Fibroblast of lung (primary cell): ENCODE results near the gene MRTFA. TPM values are rescaled to one million over a fixed set of nuclear protein-coding genes. Genes with fewer than 3 reads are reported as not detected.

ENCODE experiments used
- DNase-seq, 2 donors: peaks; one replicate each; pipeline versions ENCODE4 v3.0.0 to v3.0.0-alpha.2; 2010; ENCODE audit warnings: low read depth in 2 of 2
- H2AFZ ChIP-seq: 2 replicates; pipeline ENCODE4 v1.5.1; 2012; ENCODE audit warnings: low read length, control low read depth, inconsistent platforms
- H3K27ac ChIP-seq: 2 replicates; pipeline ENCODE4 v1.5.1; 2011; ENCODE audit warnings: low read length, control low read depth; ENCODE audit not compliant: insufficient read depth
- H3K27me3 ChIP-seq: 2 replicates; pipeline ENCODE4 v1.5.1; 2011; ENCODE audit warnings: mild to moderate bottlenecking, low read length; ENCODE audit not compliant: control insufficient read depth, insufficient read depth
- H3K36me3 ChIP-seq: 2 replicates; pipeline ENCODE4 v1.5.1; 2011; ENCODE audit warnings: low read length; ENCODE audit not compliant: control insufficient read depth, insufficient read depth
- H3K4me1 ChIP-seq: 2 replicates; pipeline ENCODE4 v1.5.1; 2011; ENCODE audit warnings: low read length; ENCODE audit not compliant: control insufficient read depth, insufficient read depth; ENCODE audit errors: extremely low read depth
- H3K4me2 ChIP-seq: 2 replicates; pipeline ENCODE4 v1.5.1; 2011; ENCODE audit warnings: low read length, control low read depth; ENCODE audit not compliant: insufficient read depth; ENCODE audit errors: extremely low read depth
- H3K4me3 ChIP-seq, 4 experiments: fragments of 200-600 bp in 1 of 4; sonication (generic) in 1 of 4; replicated peaks in 1 of 4; 2 replicates each; pipeline ENCODE4 v1.5.1; 2011 to 2016; ENCODE audit warnings: low read length in 4 of 4, low read depth in 3 of 4, mild to moderate bottlenecking in 3 of 4, control low read depth in 2 of 4, inconsistent platforms in 1 of 4, mixed read lengths in 1 of 4; ENCODE audit not compliant: insufficient read depth in 1 of 4; ENCODE audit errors: control extremely low read depth in 1 of 4
- H3K79me2 ChIP-seq: 2 replicates; pipeline ENCODE4 v1.5.1; 2012; ENCODE audit warnings: mild to moderate bottlenecking, low read length, inconsistent platforms; ENCODE audit not compliant: control insufficient read depth, insufficient read depth
- H3K9ac ChIP-seq: 2 replicates; pipeline ENCODE4 v1.5.1; 2011; ENCODE audit warnings: mild to moderate bottlenecking, low read length, control low read depth; ENCODE audit not compliant: insufficient read depth
- H3K9me3 ChIP-seq: 2 replicates; pipeline ENCODE4 v1.5.1; 2012; ENCODE audit warnings: low read depth, low read length; ENCODE audit not compliant: control insufficient read depth, insufficient read depth
- H4K20me1 ChIP-seq: 2 replicates; pipeline ENCODE4 v1.5.1; 2011; ENCODE audit warnings: low read length; ENCODE audit not compliant: control insufficient read depth, insufficient read depth; ENCODE audit errors: extremely low read depth
- CTCF ChIP-seq, 2 donors: IDR thresholded peaks in 1 of 2; conservative IDR thresholded peaks in 1 of 2; 1 replicate in 1 of 2; 2 replicates in 1 of 2; pipeline ENCODE4 v1.5.1; 2011 to 2012; ENCODE audit warnings: low read length in 2 of 2, control low read depth in 1 of 2, inconsistent platforms in 1 of 2, low read depth in 1 of 2, mild to moderate bottlenecking in 1 of 2
- EZH2 ChIP-seq: IDR thresholded peaks from 2 replicates; pipeline ENCODE4 v1.5.1; 2012; ENCODE audit warnings: low read length, control low read depth, mild to moderate bottlenecking; ENCODE audit errors: missing control alignments
- polyA plus RNA-seq, 2 donors: library from polyadenylated mRNA; depleted of rRNA in 1 of 2; stranded (reverse) in 1 of 2; unstranded in 1 of 2; fragments of >200 nt; gene quantifications; 2 replicates each; pipeline ENCODE4 v1.2.1, GENCODE V29; 2011 to 2012; ENCODE audit warnings: missing spikeins in 1 of 2
- total RNA-seq: library from RNA; depleted of rRNA; stranded (reverse); fragments of >200 nt; gene quantifications from 2 replicates; pipeline ENCODE4 v1.2.1, GENCODE V29; 2014

MRTFA gene
- total and polyA plus RNA-seq, 2 donors (not counting 1 experiment from before 2014, with no cell fraction given), result 7.6 to 23.0 TPM

- no peaks in the 10 kb centered on the region for H3K79me2 ChIP-seq
- no peaks in the 10 kb centered on the region for H4K20me1 ChIP-seq
- no peak for TF ChIP-seq EZH2
Measured at GRCh38 chr22:40418366-40419201, 217.9 kb downstream of the MRTFA start.

GRCh38 chr22:40417881-40418280 lies 218.6 kb downstream of the MRTFA start:
- no peak for DNase-seq
- TF ChIP-seq EZH2 (no peak), CTCF (conservative IDR thresholded peaks at IDR 0.05 in 1 of 2, IDR thresholded peaks at IDR 0.05 in 1 of 2; ENCODE audit: low read depth in 1 of 2, low read length in 2 of 2) (no peak)
- Histone ChIP-seq H3K4me3 (no peak overlapping the region), H3K79me2 (no peaks in the 10 kb centered on the region), H3K27me3 (no peaks in the 10 kb centered on the region), H3K9ac (no peak overlapping the region), H3K9me3 (no peaks in the 10 kb centered on the region), H4K20me1 (no peaks in the 10 kb centered on the region), H3K27ac (no peak overlapping the region), H2AFZ (no peak overlapping the region), H3K4me2 (no peak overlapping the region), H3K36me3 (peaks cover 28% of the 10 kb centered on the region), H3K4me1 (peaks cover 5% of the 10 kb centered on the region)

More at GRCh38 chr22:40418366-40419201, 217.9 kb downstream of the MRTFA start:
- H3K4me1 ChIP-seq, result peaks cover 5% of the 10 kb centered on the region
- peaks cover 32% of the 10 kb centered on the region for H3K36me3 ChIP-seq
- H3K4me2 ChIP-seq, result no peak overlapping the region
- no peak overlapping the region for H3K4me3 ChIP-seq
- no peaks in the 10 kb centered on the region for H3K27me3 ChIP-seq
- no peak overlapping the region for H2AFZ ChIP-seq
- H3K27ac ChIP-seq, result no peak overlapping the region
- no peak overlapping the region for H3K9ac ChIP-seq
- DNase-seq, result peak in 1 of 2 donors; percentile 56
- H3K9me3 ChIP-seq, result no peaks in the 10 kb centered on the region

DNA sequence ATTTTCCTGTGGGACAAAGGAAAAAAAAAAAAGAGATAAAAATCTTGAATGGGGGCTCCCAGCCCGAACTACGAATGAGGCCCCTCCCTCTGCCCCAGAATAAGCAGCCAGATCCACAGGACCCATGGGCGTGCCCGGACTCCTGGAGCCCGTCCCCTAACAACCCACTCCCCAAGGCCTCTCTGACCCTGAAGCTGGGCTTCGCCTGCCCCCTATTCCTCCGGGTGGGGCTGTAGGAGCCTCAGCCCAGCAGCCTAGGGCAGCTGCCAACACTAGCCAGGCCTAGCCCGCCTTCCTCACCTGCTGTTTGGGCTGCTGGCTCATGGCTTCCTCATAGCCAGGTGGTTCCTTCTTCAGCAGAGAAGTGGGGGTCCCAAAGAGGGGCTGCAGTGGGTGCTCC lies 219.5 kb downstream of the MRTFA start:
- no peak overlapping the region for H3K27ac ChIP-seq
- H3K4me2 ChIP-seq, result no peak overlapping the region
- no peaks in the 10 kb centered on the region for H3K9me3 ChIP-seq
- H2AFZ ChIP-seq, result no peak overlapping the region
- H3K4me3 ChIP-seq, result no peak overlapping the region
- TF ChIP-seq EZH2, result no peak
- no peak for TF ChIP-seq CTCF (conservative IDR thresholded peaks at IDR 0.05 in 1 of 2, IDR thresholded peaks at IDR 0.05 in 1 of 2; ENCODE audit: low read depth in 1 of 2, low read length in 2 of 2)
- H4K20me1 ChIP-seq, result no peaks in the 10 kb centered on the region
- DNase-seq, result no peak
- H3K9ac ChIP-seq, result no peak overlapping the region
- no peaks in the 10 kb centered on the region for H3K79me2 ChIP-seq
- peaks cover 25% of the 10 kb centered on the region for H3K36me3 ChIP-seq
- peaks cover 5% of the 10 kb centered on the region for H3K4me1 ChIP-seq
- H3K27me3 ChIP-seq, result no peaks in the 10 kb centered on the region
